ENCODE data around the gene PER1.

The PER1 gene

DNA sequence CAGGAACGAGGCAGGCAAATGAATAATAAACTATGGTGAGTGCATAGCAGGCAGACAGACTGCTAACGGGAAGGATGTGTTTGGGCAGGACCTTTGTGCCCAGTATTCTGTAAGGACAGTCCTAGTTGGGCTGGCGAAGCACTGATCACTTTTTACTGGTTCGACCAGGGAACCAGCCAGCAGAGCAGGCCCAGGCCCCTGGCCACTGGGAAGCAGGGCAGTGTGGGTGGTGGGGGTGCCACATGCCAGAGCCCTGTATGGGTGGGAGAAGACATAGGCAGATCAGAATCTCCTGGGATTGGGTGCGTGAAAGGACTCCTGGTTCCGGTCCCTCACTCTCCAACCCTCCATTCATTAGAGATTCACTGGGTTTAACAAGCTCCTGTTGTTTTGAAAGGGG, 14.5 kb upstream of the PER1 start:
- H3K27me3 ChIP-seq (replicated peaks; ENCODE audit: control insufficient read depth, insufficient read depth, low read length, poor library complexity, severe bottlenecking), result no peaks in the 10 kb centered on the region
- no peak for DNase-seq
- H3K4me3 ChIP-seq (ENCODE audit: insufficient read depth, low read depth, low read length, poor library complexity, severe bottlenecking), result no peak overlapping the region
- H3K36me3 ChIP-seq (ENCODE audit: control insufficient read depth, insufficient read depth, low read length), result no peaks in the 10 kb centered on the region
- H3K9me3 ChIP-seq (ENCODE audit: control insufficient read depth, low read length), result no peaks in the 10 kb centered on the region
- H3K4me1 ChIP-seq (ENCODE audit: control insufficient read depth, insufficient read depth, low read length, poor library complexity, severe bottlenecking), result peaks cover 26% of the 10 kb centered on the region
- no peak overlapping the region for H3K27ac ChIP-seq (ENCODE audit: insufficient read depth, low read length, poor library complexity, severe bottlenecking)

DNA sequence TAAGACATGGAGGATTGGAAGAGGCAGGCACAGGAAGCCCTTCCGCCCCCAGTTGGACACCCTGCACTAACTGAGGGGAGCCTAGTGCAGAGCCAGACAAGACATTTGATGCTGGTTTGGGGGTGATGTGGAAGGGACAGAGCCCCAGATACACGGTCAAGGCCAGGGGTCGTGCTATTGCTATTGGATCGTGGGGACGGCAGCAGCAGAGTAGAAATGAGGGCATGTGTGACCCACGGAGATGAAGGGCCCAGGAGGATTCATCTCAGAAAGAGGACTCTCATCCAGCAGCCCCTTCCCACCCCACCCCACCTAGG, 12.6 kb upstream of the PER1 start:
- H3K27me3 ChIP-seq (replicated peaks; ENCODE audit: control insufficient read depth, insufficient read depth, low read length, poor library complexity, severe bottlenecking), result no peaks in the 10 kb centered on the region
- H3K9me3 ChIP-seq (ENCODE audit: control insufficient read depth, low read length), result no peaks in the 10 kb centered on the region
- DNase-seq, result no peak
- peak overlapping the region; percentile 41 for H3K4me3 ChIP-seq (ENCODE audit: insufficient read depth, low read depth, low read length, poor library complexity, severe bottlenecking)
- peak overlapping the region; percentile 97 for H3K27ac ChIP-seq (ENCODE audit: insufficient read depth, low read length, poor library complexity, severe bottlenecking)
- H3K4me1 ChIP-seq (ENCODE audit: control insufficient read depth, insufficient read depth, low read length, poor library complexity, severe bottlenecking), result peaks cover 41% of the 10 kb centered on the region
- H3K36me3 ChIP-seq (ENCODE audit: control insufficient read depth, insufficient read depth, low read length), result peaks cover 13% of the 10 kb centered on the region

GRCh38 chr17:8163978-8164814, 12.0 kb upstream of the PER1 start:
- peak overlapping the region; percentile 41 for H3K4me3 ChIP-seq (ENCODE audit: insufficient read depth, low read depth, low read length, poor library complexity, severe bottlenecking)
- peaks cover 41% of the 10 kb centered on the region for H3K4me1 ChIP-seq (ENCODE audit: control insufficient read depth, insufficient read depth, low read length, poor library complexity, severe bottlenecking)

GRCh38 chr17:8162997-8163977, 11.1 kb upstream of the PER1 start:
- H3K4me1 ChIP-seq (ENCODE audit: control insufficient read depth, insufficient read depth, low read length, poor library complexity, severe bottlenecking), result peaks cover 41% of the 10 kb centered on the region
- H3K27ac ChIP-seq (ENCODE audit: insufficient read depth, low read length, poor library complexity, severe bottlenecking), result peak overlapping the region; percentile 97
- no peaks in the 10 kb centered on the region for H3K9me3 ChIP-seq (ENCODE audit: control insufficient read depth, low read length)
- peak overlapping the region; percentile 51 for H3K4me3 ChIP-seq (ENCODE audit: insufficient read depth, low read depth, low read length, poor library complexity, severe bottlenecking)
- H3K36me3 ChIP-seq (ENCODE audit: control insufficient read depth, insufficient read depth, low read length), result peaks cover 24% of the 10 kb centered on the region
- DNase-seq, result no peak
- no peaks in the 10 kb centered on the region for H3K27me3 ChIP-seq (replicated peaks; ENCODE audit: control insufficient read depth, insufficient read depth, low read length, poor library complexity, severe bottlenecking)

More at GRCh38 chr17:8163978-8164814, 12.0 kb upstream of the PER1 start:
- H3K36me3 ChIP-seq (ENCODE audit: control insufficient read depth, insufficient read depth, low read length), result peaks cover 19% of the 10 kb centered on the region
- peak overlapping the region; percentile 97 for H3K27ac ChIP-seq (ENCODE audit: insufficient read depth, low read length, poor library complexity, severe bottlenecking)
- no peaks in the 10 kb centered on the region for H3K9me3 ChIP-seq (ENCODE audit: control insufficient read depth, low read length)
- H3K27me3 ChIP-seq (replicated peaks; ENCODE audit: control insufficient read depth, insufficient read depth, low read length, poor library complexity, severe bottlenecking), result no peaks in the 10 kb centered on the region
- peak; percentile 57 to 65 (median 65) for DNase-seq

DNA sequence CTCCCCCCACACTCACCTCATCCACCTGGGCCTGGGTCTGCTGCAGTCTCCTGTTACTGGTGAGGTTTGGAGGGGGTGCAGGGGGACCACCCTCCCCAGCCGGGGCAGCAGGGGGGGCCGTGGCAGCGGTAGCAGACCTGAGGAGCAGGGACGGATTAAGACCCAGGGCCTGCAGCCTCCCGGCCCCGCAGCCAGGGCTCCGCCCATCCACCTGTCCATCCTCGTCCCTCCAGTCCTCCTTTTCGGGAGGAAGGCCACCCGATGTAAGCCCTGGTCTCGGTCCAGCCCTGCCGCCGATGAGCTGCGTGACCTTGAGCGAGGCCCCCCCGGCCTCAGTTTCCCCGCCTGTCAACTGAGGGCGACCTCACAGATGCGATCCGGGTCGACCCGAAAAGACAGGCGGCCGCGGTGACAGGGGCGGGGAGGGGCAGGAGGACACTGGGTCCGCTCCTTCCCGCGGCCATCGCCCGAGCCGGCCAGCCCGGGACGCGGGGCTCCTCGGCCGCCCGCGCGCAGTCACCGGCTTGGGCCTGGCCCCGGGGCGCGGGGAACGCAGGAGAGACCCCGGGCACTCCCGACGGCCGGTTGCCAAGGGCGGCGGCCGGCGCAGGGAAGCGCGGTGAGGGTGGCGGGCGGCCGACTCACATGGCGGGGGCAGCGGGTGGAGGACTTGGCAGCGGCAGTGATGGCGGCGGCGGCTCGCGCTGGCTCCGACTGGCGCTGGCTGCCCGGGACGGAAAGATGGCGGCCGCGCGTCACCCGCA, 10.2 kb upstream of the PER1 start, which contains the start of gene VAMP2:
Gene VAMP2, minus strand, starts transcription at position 716 of the 764 bp plus-strand sequence. Its CDS starts 69 bp downstream, at position 647.
- Histone ChIP-seq H3K9me3 (ENCODE audit: control insufficient read depth, low read length) (no peaks in the 10 kb centered on the region), H3K36me3 (ENCODE audit: control insufficient read depth, insufficient read depth, low read length) (peaks cover 27% of the 10 kb centered on the region), H3K27ac (ENCODE audit: insufficient read depth, low read length, poor library complexity, severe bottlenecking) (peak within 1 kb of the TSS; percentile 97), H3K4me1 (ENCODE audit: control insufficient read depth, insufficient read depth, low read length, poor library complexity, severe bottlenecking) (peaks cover 41% of the 10 kb centered on the region), H3K27me3 (replicated peaks; ENCODE audit: control insufficient read depth, insufficient read depth, low read length, poor library complexity, severe bottlenecking) (no peaks in the 10 kb centered on the region), H3K4me3 (ENCODE audit: insufficient read depth, low read depth, low read length, poor library complexity, severe bottlenecking) (peak within 1 kb of the TSS; percentile 95)
- DNase-seq, result peak; percentile 69 to 78 (median 71)

DNA sequence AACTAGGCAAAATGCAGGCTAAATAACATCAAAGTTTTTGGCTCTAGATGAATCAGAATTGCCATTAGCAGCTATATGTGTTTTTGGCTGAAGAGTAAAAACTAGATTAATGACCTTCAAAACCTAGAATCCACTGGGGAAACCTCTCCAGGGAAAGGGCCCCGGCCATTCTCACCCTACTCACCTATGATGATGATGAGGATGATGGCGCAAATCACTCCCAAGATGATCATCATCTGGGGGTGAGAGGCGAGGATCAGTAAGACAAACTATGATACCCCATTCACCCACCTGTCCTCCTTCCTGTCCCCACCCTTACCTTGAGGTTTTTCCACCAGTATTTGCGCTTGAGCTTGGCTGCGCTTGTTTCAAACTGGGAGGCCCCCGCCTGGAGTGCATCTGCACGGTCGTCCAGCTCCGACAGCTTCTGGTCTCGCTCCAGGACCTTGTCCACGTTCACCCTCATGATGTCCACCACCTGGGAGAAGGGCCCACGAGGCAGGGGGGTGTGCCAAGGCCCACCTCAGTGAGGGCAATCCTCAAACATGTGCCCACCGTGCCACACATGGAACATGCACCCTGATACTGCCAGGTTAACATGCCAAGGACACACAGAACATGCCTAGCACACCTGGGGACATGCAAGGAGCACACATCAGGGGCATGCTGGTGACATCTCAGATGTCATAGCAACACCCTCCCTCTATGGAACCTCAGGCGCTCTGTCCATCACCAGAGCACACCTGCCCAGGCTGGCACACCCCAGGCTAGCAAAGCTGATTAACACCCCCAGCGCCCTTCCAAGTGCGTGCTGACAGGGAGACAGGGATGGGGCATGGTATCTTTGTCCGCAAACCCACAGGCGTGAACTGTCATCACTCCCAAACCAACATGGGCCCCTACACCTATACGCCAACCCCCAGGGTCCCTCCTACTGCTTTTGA, 9.4 kb upstream of the PER1 start:
- peak overlapping the region; percentile 97 for H3K27ac ChIP-seq (ENCODE audit: insufficient read depth, low read length, poor library complexity, severe bottlenecking)
- H3K4me1 ChIP-seq (ENCODE audit: control insufficient read depth, insufficient read depth, low read length, poor library complexity, severe bottlenecking), result peaks cover 48% of the 10 kb centered on the region
- H3K9me3 ChIP-seq (ENCODE audit: control insufficient read depth, low read length), result no peaks in the 10 kb centered on the region
- H3K27me3 ChIP-seq (replicated peaks; ENCODE audit: control insufficient read depth, insufficient read depth, low read length, poor library complexity, severe bottlenecking), result no peaks in the 10 kb centered on the region
- H3K4me3 ChIP-seq (ENCODE audit: insufficient read depth, low read depth, low read length, poor library complexity, severe bottlenecking), result peak overlapping the region; percentile 95
- no peak for DNase-seq
- peaks cover 27% of the 10 kb centered on the region for H3K36me3 ChIP-seq (ENCODE audit: control insufficient read depth, insufficient read depth, low read length)

DNA sequence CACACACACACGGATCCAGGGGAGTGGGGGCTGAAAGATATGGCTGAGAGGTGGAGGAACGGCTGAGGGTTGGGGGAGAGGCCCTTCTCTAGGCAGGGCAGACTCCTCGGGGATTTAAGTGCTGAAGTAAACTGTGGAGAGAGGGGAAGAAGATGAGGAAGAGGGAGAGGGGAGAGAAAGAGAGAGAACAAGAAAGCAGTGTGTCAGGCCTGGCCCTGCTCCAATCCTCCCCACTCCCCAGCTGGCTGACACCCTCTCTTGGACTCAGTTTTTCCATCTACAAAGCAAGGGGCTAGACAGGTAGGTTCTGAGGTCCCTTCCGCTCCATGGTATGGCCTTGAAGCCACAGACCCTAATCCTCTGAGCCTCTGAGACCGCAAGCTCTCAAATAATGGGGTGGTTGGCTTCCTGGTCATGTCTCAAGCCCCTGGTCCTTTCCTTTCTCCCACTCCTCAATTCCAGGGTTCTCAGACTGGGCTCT, 8.6 kb upstream of the PER1 start:
- no peaks in the 10 kb centered on the region for H3K9me3 ChIP-seq (ENCODE audit: control insufficient read depth, low read length)
- H3K4me1 ChIP-seq (ENCODE audit: control insufficient read depth, insufficient read depth, low read length, poor library complexity, severe bottlenecking), result peaks cover 48% of the 10 kb centered on the region
- peaks cover 27% of the 10 kb centered on the region for H3K36me3 ChIP-seq (ENCODE audit: control insufficient read depth, insufficient read depth, low read length)
- DNase-seq, result no peak
- H3K27me3 ChIP-seq (replicated peaks; ENCODE audit: control insufficient read depth, insufficient read depth, low read length, poor library complexity, severe bottlenecking), result no peaks in the 10 kb centered on the region
- H3K4me3 ChIP-seq (ENCODE audit: insufficient read depth, low read depth, low read length, poor library complexity, severe bottlenecking), result no peak overlapping the region
- H3K27ac ChIP-seq (ENCODE audit: insufficient read depth, low read length, poor library complexity, severe bottlenecking), result peak overlapping the region; percentile 97

GRCh38 chr17:8160224-8160577, 8.0 kb upstream of the PER1 start:
- H3K27ac ChIP-seq (ENCODE audit: insufficient read depth, low read length, poor library complexity, severe bottlenecking), result peak overlapping the region; percentile 35
- no peaks in the 10 kb centered on the region for H3K9me3 ChIP-seq (ENCODE audit: control insufficient read depth, low read length)

More at GRCh38 chr17:8160224-8160577, 8.0 kb upstream of the PER1 start:
- H3K4me3 ChIP-seq (ENCODE audit: insufficient read depth, low read depth, low read length, poor library complexity, severe bottlenecking), result no peak overlapping the region
- H3K4me1 ChIP-seq (ENCODE audit: control insufficient read depth, insufficient read depth, low read length, poor library complexity, severe bottlenecking), result peaks cover 53% of the 10 kb centered on the region
- peaks cover 27% of the 10 kb centered on the region for H3K36me3 ChIP-seq (ENCODE audit: control insufficient read depth, insufficient read depth, low read length)
- H3K27me3 ChIP-seq (replicated peaks; ENCODE audit: control insufficient read depth, insufficient read depth, low read length, poor library complexity, severe bottlenecking), result no peaks in the 10 kb centered on the region
- DNase-seq, result no peak

Measured in effector memory CD4-positive, alpha-beta T cell (primary cell).